GM21360 (cell line): Measurements from ENCODE around the gene CSE1L.
"Not testable (repeated sequence)": the region's sequence is repeated elsewhere in the genome, so short reads cannot be mapped to it uniquely, and the experiment has no call there.

ENCODE experiments used
- ATAC-seq: cut with Tn5 transposase; IDR thresholded peaks from one replicate; pipeline ENCODE4 v1.9.1; 2021; ENCODE audit warnings: mild to moderate bottlenecking, moderate library complexity; ENCODE audit not compliant: unreplicated experiment

CSE1L gene

GRCh38 chr20:49118307-49118706, 72.2 kb downstream of the CSE1L start:
- ATAC-seq: no peak

- ATAC-seq: no peak
Measured at GRCh38 chr20:49119988-49120387, 73.9 kb downstream of the CSE1L start.

- ATAC-seq: no peak
Measured at GRCh38 chr20:49122920-49123319, 76.8 kb downstream of the CSE1L start.

- ATAC-seq: no peak
Measured at GRCh38 chr20:49123982-49124381, 77.9 kb downstream of the CSE1L start.

- ATAC-seq: no peak
Measured at GRCh38 chr20:49132995-49133478, 86.9 kb downstream of the CSE1L start.

- ATAC-seq: no peak
Measured at GRCh38 chr20:49133571-49133970, 87.5 kb downstream of the CSE1L start.

GRCh38 chr20:49134797-49135196, 88.7 kb downstream of the CSE1L start:
- not testable (repeated sequence) for ATAC-seq

- no peak for ATAC-seq
Measured at GRCh38 chr20:49136817-49137571, 90.9 kb downstream of the CSE1L start.

- ATAC-seq: no peak
Measured at GRCh38 chr20:49138431-49138830, 92.3 kb downstream of the CSE1L start.

- no peak for ATAC-seq
Measured at GRCh38 chr20:49140411-49140810, 94.3 kb downstream of the CSE1L start.

GRCh38 chr20:49140834-49141233, 94.7 kb downstream of the CSE1L start:
- ATAC-seq: no peak
